Glutamatergic neuron (in vitro differentiated cells): Measurements from ENCODE around the gene TGFBR3. TPM values are rescaled to one million over a fixed set of nuclear protein-coding genes. Genes with fewer than 3 reads are reported as not detected.

Source experiments
- DNase-seq: peaks from one replicate; pipeline ENCODE4 v3.0.0; 2022
- H3K27ac Mint-ChIP-seq: one replicate; pipeline ENCODE4 v1.8.0; 2020; ENCODE audit warnings: mild to moderate bottlenecking, mixed read lengths, inconsistent platforms; ENCODE audit not compliant: unreplicated experiment
- H3K27me3 Mint-ChIP-seq: one replicate; pipeline ENCODE4 v1.8.0; 2020; ENCODE audit warnings: mild to moderate bottlenecking, moderate library complexity, mixed read lengths, inconsistent platforms; ENCODE audit not compliant: unreplicated experiment
- H3K36me3 Mint-ChIP-seq: one replicate; pipeline ENCODE4 v1.8.0; 2020; ENCODE audit warnings: mild to moderate bottlenecking, mixed read lengths, inconsistent platforms; ENCODE audit not compliant: unreplicated experiment
- H3K4me1 Mint-ChIP-seq: one replicate; pipeline ENCODE4 v1.8.0; 2020; ENCODE audit warnings: mild to moderate bottlenecking, low read depth, mixed read lengths, inconsistent platforms; ENCODE audit not compliant: unreplicated experiment
- H3K4me3 Mint-ChIP-seq: one replicate; pipeline ENCODE4 v1.8.0; 2020; ENCODE audit warnings: mild to moderate bottlenecking, mixed read lengths, inconsistent platforms; ENCODE audit not compliant: unreplicated experiment
- H3K9me3 Mint-ChIP-seq: one replicate; pipeline ENCODE4 v1.8.0; 2020; ENCODE audit warnings: mild to moderate bottlenecking, moderate library complexity, mixed read lengths, inconsistent platforms; ENCODE audit not compliant: unreplicated experiment
- CTCF ChIP-seq: fragments of 200-600 bp; sonication (generic); IDR thresholded peaks from one replicate; pipeline ENCODE4 v1.5.0; 2021; ENCODE audit not compliant: partially characterized antibody, unreplicated experiment
- total RNA-seq: library from RNA; stranded (reverse); fragmentation: NEBNext Ultra II Directional; extraction: Animal tissue kit (Norgen Biotek cat#: 25700); gene quantifications from one replicate; pipeline ENCODE4 v1.2.1, GENCODE V29; 2021; ENCODE audit not compliant: unreplicated experiment

Gene TGFBR3
- total RNA-seq, 1 donor from 2014 or later = 0.98 TPM

GRCh38 chr1:91700332-91700731 lies 185.6 kb downstream of the TGFBR3 start:
- Mint-ChIP-seq H3K36me3 (no peaks in the 10 kb centered on the region), H3K27ac (no peak overlapping the region), H3K9me3 (no peaks in the 10 kb centered on the region), H3K4me3 (no peak overlapping the region), H3K27me3 (no peaks in the 10 kb centered on the region), H3K4me1 (no peaks in the 10 kb centered on the region)
- TF ChIP-seq CTCF = no peak
- DNase-seq = no peak

GRCh38 chr1:91699339-91699974 lies 186.5 kb downstream of the TGFBR3 start:
- DNase-seq = no peak
- Mint-ChIP-seq H3K27me3 (no peaks in the 10 kb centered on the region), H3K4me1 (no peaks in the 10 kb centered on the region), H3K27ac (no peak overlapping the region), H3K36me3 (no peaks in the 10 kb centered on the region), H3K4me3 (no peak overlapping the region), H3K9me3 (no peaks in the 10 kb centered on the region)
- no peak for TF ChIP-seq CTCF

- H3K4me1 Mint-ChIP-seq = no peaks in the 10 kb centered on the region
- no peak overlapping the region for H3K4me3 Mint-ChIP-seq
- H3K9me3 Mint-ChIP-seq = no peaks in the 10 kb centered on the region
- TF ChIP-seq CTCF = no peak
- H3K27me3 Mint-ChIP-seq = no peaks in the 10 kb centered on the region
- H3K27ac Mint-ChIP-seq = no peak overlapping the region
- no peaks in the 10 kb centered on the region for H3K36me3 Mint-ChIP-seq
- no peak for DNase-seq
Observed at GRCh38 chr1:91697861-91698260, 188.1 kb downstream of the TGFBR3 start.

- DNase-seq = no peak
- Mint-ChIP-seq H3K9me3 (no peaks in the 10 kb centered on the region), H3K27ac (no peak overlapping the region), H3K4me3 (no peak overlapping the region), H3K27me3 (no peaks in the 10 kb centered on the region), H3K4me1 (no peaks in the 10 kb centered on the region), H3K36me3 (no peaks in the 10 kb centered on the region)
- no peak for TF ChIP-seq CTCF
Observed at GRCh38 chr1:91697416-91697815, 188.5 kb downstream of the TGFBR3 start.

- no peak overlapping the region for H3K4me3 Mint-ChIP-seq
- H3K27me3 Mint-ChIP-seq = no peaks in the 10 kb centered on the region
- H3K27ac Mint-ChIP-seq = no peak overlapping the region
- H3K4me1 Mint-ChIP-seq = no peaks in the 10 kb centered on the region
- no peaks in the 10 kb centered on the region for H3K36me3 Mint-ChIP-seq
- DNase-seq = no peak
- TF ChIP-seq CTCF = no peak
- no peaks in the 10 kb centered on the region for H3K9me3 Mint-ChIP-seq
Observed at GRCh38 chr1:91696321-91696720, 189.6 kb downstream of the TGFBR3 start.
